Progenitor cell of endocrine pancreas (in vitro differentiated cells): ENCODE results near the gene FAM89B. TPM values are rescaled to one million over a fixed set of nuclear protein-coding genes. Genes with fewer than 3 reads are reported as not detected.
A peak's percentile ranks its signal among the peaks of the same experiment; 100 is the strongest.

Experiments used
- DNase-seq: peaks from one replicate; pipeline ENCODE4 v3.0.0; 2021; ENCODE audit warnings: low spot score; ENCODE audit not compliant: unreplicated experiment
- H3K27ac Mint-ChIP-seq: 2 replicates; pipeline ENCODE4 v1.8.0; 2021; ENCODE audit warnings: mild to moderate bottlenecking, moderate library complexity, mixed read lengths
- H3K27me3 Mint-ChIP-seq: 2 replicates; pipeline ENCODE4 v1.8.0; 2021; ENCODE audit warnings: mixed read lengths
- H3K36me3 Mint-ChIP-seq: 2 replicates; pipeline ENCODE4 v1.8.0; 2022; ENCODE audit warnings: mixed read lengths; ENCODE audit not compliant: insufficient read depth
- H3K4me1 Mint-ChIP-seq: 2 replicates; pipeline ENCODE4 v1.8.0; 2021; ENCODE audit warnings: low read depth, mixed read lengths
- H3K4me3 Mint-ChIP-seq: 2 replicates; pipeline ENCODE4 v1.8.0; 2021; ENCODE audit warnings: low read depth, mild to moderate bottlenecking, moderate library complexity, mixed read lengths
- H3K9me3 Mint-ChIP-seq: 2 replicates; pipeline ENCODE4 v1.8.0; 2021; ENCODE audit warnings: low read depth, mixed read lengths
- total RNA-seq: library from RNA; stranded (reverse); gene quantifications from 2 replicates; pipeline ENCODE4 v1.2.1, GENCODE V29; 2021
- TF ChIP-seq, protein P1 (sequence below): fragments of 200-600 bp; sonication (generic); IDR thresholded peaks from one replicate; pipeline ENCODE4 v1.5.0; 2021; ENCODE audit warnings: antibody characterized with exemption, mild to moderate bottlenecking; ENCODE audit not compliant: unreplicated experiment

FAM89B gene
- total RNA-seq, 1 donor from 2014 or later: 65.0 TPM

DNA sequence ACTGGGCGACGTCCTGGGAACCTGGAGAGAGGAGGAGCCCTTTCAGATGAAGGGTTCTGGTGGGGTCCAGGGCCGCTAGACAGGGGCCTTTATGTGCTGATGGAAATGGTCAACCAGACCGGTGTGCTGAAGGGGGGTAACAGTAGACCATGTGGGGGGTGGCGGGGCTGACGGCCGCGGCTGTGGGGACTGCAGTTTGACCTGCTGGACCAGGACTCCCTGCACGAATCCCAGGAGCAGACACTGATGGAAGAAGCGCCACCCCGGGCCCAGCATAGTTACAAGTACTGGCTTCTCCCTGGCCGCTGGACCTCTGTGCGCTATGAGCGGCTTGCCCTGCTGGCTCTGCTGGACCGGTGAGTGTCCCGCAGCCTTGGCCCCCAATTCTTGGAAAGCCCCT lies 49.7 kb downstream of the FAM89B start:
- TF ChIP-seq, protein P1, sequence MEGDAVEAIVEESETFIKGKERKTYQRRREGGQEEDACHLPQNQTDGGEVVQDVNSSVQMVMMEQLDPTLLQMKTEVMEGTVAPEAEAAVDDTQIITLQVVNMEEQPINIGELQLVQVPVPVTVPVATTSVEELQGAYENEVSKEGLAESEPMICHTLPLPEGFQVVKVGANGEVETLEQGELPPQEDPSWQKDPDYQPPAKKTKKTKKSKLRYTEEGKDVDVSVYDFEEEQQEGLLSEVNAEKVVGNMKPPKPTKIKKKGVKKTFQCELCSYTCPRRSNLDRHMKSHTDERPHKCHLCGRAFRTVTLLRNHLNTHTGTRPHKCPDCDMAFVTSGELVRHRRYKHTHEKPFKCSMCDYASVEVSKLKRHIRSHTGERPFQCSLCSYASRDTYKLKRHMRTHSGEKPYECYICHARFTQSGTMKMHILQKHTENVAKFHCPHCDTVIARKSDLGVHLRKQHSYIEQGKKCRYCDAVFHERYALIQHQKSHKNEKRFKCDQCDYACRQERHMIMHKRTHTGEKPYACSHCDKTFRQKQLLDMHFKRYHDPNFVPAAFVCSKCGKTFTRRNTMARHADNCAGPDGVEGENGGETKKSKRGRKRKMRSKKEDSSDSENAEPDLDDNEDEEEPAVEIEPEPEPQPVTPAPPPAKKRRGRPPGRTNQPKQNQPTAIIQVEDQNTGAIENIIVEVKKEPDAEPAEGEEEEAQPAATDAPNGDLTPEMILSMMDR: no peak
- no peaks in the 10 kb centered on the region for H3K4me1 Mint-ChIP-seq
- no peak for DNase-seq
- no peaks in the 10 kb centered on the region for H3K27me3 Mint-ChIP-seq
- no peak overlapping the region for H3K27ac Mint-ChIP-seq
- no peak overlapping the region for H3K4me3 Mint-ChIP-seq
- H3K9me3 Mint-ChIP-seq: no peaks in the 10 kb centered on the region
- peaks cover 5% of the 10 kb centered on the region for H3K36me3 Mint-ChIP-seq

DNA sequence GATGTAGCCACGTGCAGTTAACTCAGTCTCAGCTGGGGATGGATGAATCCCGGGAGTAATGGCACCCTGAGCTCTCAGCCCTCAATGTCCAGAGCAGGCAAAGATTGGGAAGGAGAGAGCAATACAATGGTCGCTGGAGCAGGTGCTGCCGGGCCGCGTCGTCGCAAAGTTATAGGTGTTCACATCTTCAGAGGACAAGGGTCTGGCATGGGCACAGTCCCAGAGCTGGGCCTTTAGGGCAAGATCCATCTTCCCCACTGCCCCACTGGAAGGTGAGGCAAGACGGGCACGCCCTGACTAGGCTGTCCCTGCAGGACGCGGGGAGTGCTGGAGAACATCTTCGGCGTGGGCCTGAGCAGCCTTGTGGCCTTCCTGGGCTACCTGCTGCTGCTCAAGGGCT lies 50.8 kb downstream of the FAM89B start:
- Mint-ChIP-seq H3K27ac (peak overlapping the region; percentile 59), H3K4me3 (no peak overlapping the region), H3K9me3 (no peaks in the 10 kb centered on the region), H3K4me1 (no peaks in the 10 kb centered on the region), H3K36me3 (peaks cover 6% of the 10 kb centered on the region), H3K27me3 (no peaks in the 10 kb centered on the region)
- TF ChIP-seq, protein P1: no peak
- DNase-seq: no peak

Other genes with a start within 250 kb of the FAM89B start
- 81.9 and 96.5 TPM in 2 replicates for gene DPF2, start 238.7 kb upstream of the FAM89B start, total RNA-seq
- gene TIGD3, start 217.8 kb upstream of the FAM89B start, total RNA-seq: 3.0 and 3.8 TPM in 2 replicates
- gene SLC25A45, start 189.9 kb upstream of the FAM89B start, total RNA-seq: 4.0 and 5.3 TPM in 2 replicates
- gene FRMD8, start 185.9 kb upstream of the FAM89B start, total RNA-seq: 27.3 and 27.5 TPM in 2 replicates
- gene NEAT1, start 149.7 kb upstream of the FAM89B start, total RNA-seq: 78.8 and 99.9 TPM in 2 replicates
- 16,546 and 17,116 TPM in 2 replicates for gene MALAT1, start 73.5 kb upstream of the FAM89B start, total RNA-seq
- gene SCYL1, start 47.5 kb upstream of the FAM89B start, total RNA-seq: 61.4 and 66.3 TPM in 2 replicates
- 55.3 and 57.7 TPM in 2 replicates for gene LTBP3, start 14.2 kb upstream of the FAM89B start, total RNA-seq
- 25.3 and 25.9 TPM in 2 replicates for gene ZNRD2, start 2.1 kb upstream of the FAM89B start, total RNA-seq
- 13.0 and 15.2 TPM in 2 replicates for gene EHBP1L1, start 3.5 kb downstream of the FAM89B start, total RNA-seq
- 0.95 and 1.7 TPM in 2 replicates for gene KCNK7, start 23.3 kb downstream of the FAM89B start, total RNA-seq
- 61.4 and 63.8 TPM in 2 replicates for gene MAP3K11, start 41.7 kb downstream of the FAM89B start, total RNA-seq
- 59.5 and 66.0 TPM in 2 replicates for gene PCNX3, start 43.2 kb downstream of the FAM89B start, total RNA-seq
- gene SIPA1, start 65.6 kb downstream of the FAM89B start, total RNA-seq: 19.5 and 20.2 TPM in 2 replicates
- gene RELA, start 90.4 kb downstream of the FAM89B start, total RNA-seq: 54.2 and 54.5 TPM in 2 replicates
- gene KAT5, start 139.7 kb downstream of the FAM89B start, total RNA-seq: 65.8 and 73.1 TPM in 2 replicates
- gene RNASEH2C, start 148.3 kb downstream of the FAM89B start, total RNA-seq: 38.5 and 44.0 TPM in 2 replicates
- gene AP5B1, start 208.4 kb downstream of the FAM89B start, total RNA-seq: 18.4 and 19.3 TPM in 2 replicates
- 12.4 and 12.7 TPM in 2 replicates for gene OVOL1, start 214.5 kb downstream of the FAM89B start, total RNA-seq